HepG2 (cell line): ENCODE results near the gene MAPK13. TPM values are rescaled to one million over a fixed set of nuclear protein-coding genes. Genes with fewer than 3 reads are reported as not detected.
A peak's percentile ranks its signal among the peaks of the same experiment; 100 is the strongest.

Experiments used
- DNMT3B ChIP-seq: conservative IDR thresholded peaks from 2 replicates; pipeline ENCODE4 v1.6.1; 2016; ENCODE audit warnings: missing biosample characterization, control low read depth
- ELF3 ChIP-seq: IDR thresholded peaks from 2 replicates; pipeline ENCODE4 v1.6.1; 2016; ENCODE audit warnings: missing genetic modification reagents, missing compliant biosample characterization
- FOXP1 ChIP-seq, 2 experiments: fragments of 450-650 bp in 1 of 2; IDR thresholded peaks; 2 replicates each; pipeline ENCODE4 v1.6.1; 2017 to 2018; ENCODE audit warnings: antibody characterized with exemption in 1 of 2
- GZF1 ChIP-seq: sonication (generic); formaldehyde crosslinking; IDR thresholded peaks from 2 replicates; pipeline ENCODE4 v1.5.1; 2020; ENCODE audit warnings: mild to moderate bottlenecking, missing genetic modification reagents
- HNF4A ChIP-seq: sonication (generic); formaldehyde crosslinking; IDR thresholded peaks from 2 replicates; pipeline ENCODE4 v1.4.0; 2020; ENCODE audit warnings: missing genetic modification reagents
- POGZ ChIP-seq: sonication (generic); formaldehyde crosslinking; IDR thresholded peaks from 2 replicates; pipeline ENCODE4 v1.4.0; 2020; ENCODE audit warnings: mild to moderate bottlenecking, missing genetic modification reagents
- POLR2AphosphoS2 ChIP-seq: IDR thresholded peaks from 2 replicates; pipeline ENCODE4 v1.6.1; 2011; ENCODE audit warnings: low read depth, low read length, improper control_type of control experiment
- SIN3B ChIP-seq: fragments of 150-350 bp; IDR thresholded peaks from 2 replicates; pipeline ENCODE4 v1.6.1; 2014; ENCODE audit warnings: low read length
- ZFX ChIP-seq: sonication (generic); formaldehyde crosslinking; IDR thresholded peaks from 2 replicates; pipeline ENCODE4 v1.4.0; 2020; ENCODE audit warnings: mild to moderate bottlenecking, low read depth, missing genetic modification reagents, moderate library complexity
- ZNF292 ChIP-seq: sonication (generic); formaldehyde crosslinking; IDR thresholded peaks from 2 replicates; pipeline ENCODE4 v1.8.1; 2022; ENCODE audit warnings: mild to moderate bottlenecking, low read depth, missing genetic modification reagents, borderline replicate concordance
- ZNF326 ChIP-seq: sonication (generic); formaldehyde crosslinking; IDR thresholded peaks from 2 replicates; pipeline ENCODE4 v1.4.0; 2020; ENCODE audit warnings: missing genetic modification reagents, borderline replicate concordance
- ZNF333 ChIP-seq: sonication (generic); formaldehyde crosslinking; IDR thresholded peaks from 2 replicates; pipeline ENCODE4 v1.4.0; 2020; ENCODE audit warnings: mild to moderate bottlenecking, missing genetic modification reagents, borderline replicate concordance
- ZNF343 ChIP-seq: sonication (generic); formaldehyde crosslinking; IDR thresholded peaks from 2 replicates; pipeline ENCODE4 v1.4.0; 2020; ENCODE audit warnings: mild to moderate bottlenecking, missing genetic modification reagents
- ZNF558 ChIP-seq: sonication (generic); formaldehyde crosslinking; IDR thresholded peaks from 2 replicates; pipeline ENCODE4 v1.9.0; 2022; ENCODE audit warnings: mild to moderate bottlenecking, missing genetic modification reagents, borderline replicate concordance
- ZNF572 ChIP-seq: sonication (generic); formaldehyde crosslinking; IDR thresholded peaks from 2 replicates; pipeline ENCODE4 v1.5.1; 2020; ENCODE audit warnings: mild to moderate bottlenecking, missing genetic modification reagents
- polyA plus RNA-seq, 8 experiments: library from polyadenylated mRNA; depleted of rRNA in 3 of 8; stranded (reverse) in 7 of 8; unstranded in 1 of 8; fragments of >200 nt; fragmentation: Illumina TruSeq in 4 of 8; extraction: Trizol in 4 of 8; gene quantifications; 2 replicates each; pipeline versions ENCODE4 v1.2.1 to v1.2.3, GENCODE V29; 2011 to 2016; ENCODE audit warnings: low read depth in 4 of 8, missing spikeins in 1 of 8, mixed read lengths in 1 of 8; ENCODE audit not compliant: insufficient read depth in 1 of 8
- total RNA-seq, 5 experiments: library from RNA; depleted of rRNA; stranded (reverse); fragments of >200 nt; fragmentation: Illumina TruSeq; extraction: Trizol; gene quantifications; 2 replicates each; pipeline ENCODE4 v1.2.3, GENCODE V29; 2016; ENCODE audit warnings: low read depth in 1 of 5
- TF ChIP-seq, protein P1 (sequence below): sonication (generic); formaldehyde crosslinking; conservative IDR thresholded peaks from 2 replicates; pipeline ENCODE4 v1.8.0; 2022; ENCODE audit warnings: missing genetic modification reagents
- TF ChIP-seq, protein P2 (sequence below): sonication (generic); formaldehyde crosslinking; IDR thresholded peaks from 2 replicates; pipeline ENCODE4 v1.4.0; 2020; ENCODE audit warnings: mild to moderate bottlenecking, missing genetic modification reagents
- TF ChIP-seq, protein P3 (sequence below): sonication (generic); formaldehyde crosslinking; IDR thresholded peaks from 2 replicates; pipeline ENCODE4 v1.4.0; 2020; ENCODE audit warnings: missing genetic modification reagents
- TF ChIP-seq, protein P4 (sequence below): sonication (generic); formaldehyde crosslinking; IDR thresholded peaks from 2 replicates; pipeline ENCODE4 v1.4.0; 2020; ENCODE audit warnings: missing genetic modification reagents

The MAPK13 gene
- total and polyA plus RNA-seq, 2 of the 13 experiments (the other 11 are each of a cell fraction or from before 2014, with no cell fraction given) = 12.7 to 43.4 TPM

DNA sequence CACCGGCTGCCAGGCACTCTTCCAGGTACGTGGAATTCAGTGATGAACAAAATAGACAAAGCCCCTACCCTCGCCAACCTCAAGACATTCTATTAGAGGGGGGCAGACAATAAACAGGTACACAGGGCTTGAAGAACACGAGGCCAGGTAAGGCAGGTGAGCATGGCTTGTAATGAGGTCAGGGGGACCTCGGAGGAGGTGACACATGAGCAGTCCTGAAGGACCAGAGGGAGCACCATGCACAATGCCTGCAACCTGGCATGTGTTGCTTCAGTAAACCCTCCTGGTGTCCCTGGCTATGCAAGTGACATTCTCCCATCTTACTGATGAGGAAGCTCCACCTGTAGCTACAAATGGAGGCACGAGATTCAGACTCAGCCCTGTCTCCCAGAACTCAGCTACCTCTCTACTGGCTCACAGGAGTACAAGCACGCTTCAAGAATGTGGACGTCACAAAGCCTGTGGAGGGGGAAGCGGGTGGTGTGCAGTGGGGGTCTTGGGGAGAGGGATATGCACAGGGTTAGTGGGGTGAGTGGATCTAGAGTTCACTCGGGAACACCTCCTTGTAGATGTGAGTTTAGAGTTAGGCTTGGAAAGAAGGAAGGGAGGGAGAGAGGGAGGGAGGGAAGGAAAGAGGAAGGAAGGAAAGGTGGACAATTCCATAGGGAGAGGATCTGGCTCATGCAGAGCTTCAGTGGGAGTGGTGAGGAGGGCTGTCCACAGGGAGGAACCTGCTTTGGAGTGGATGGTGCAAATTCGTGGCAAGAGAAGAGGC, 7.6 kb upstream of the MAPK13 start (continued):
- TF ChIP-seq ZFX (0 out of 2 replicates have a peak, but pooled peaks have one; percentile 0), FOXP1 (IDR thresholded peaks at IDR 0.05) (no peak), FOXP1 (CRISPR knock-in tag; IDR thresholded peaks at IDR 0.05) (no peak), DNMT3B (CRISPR knock-in tag) (no peak), SIN3B (no peak), HNF4A (CRISPR knock-in tag) (no peak), ZNF333 (CRISPR knock-in tag) (no peak), ZNF558 (CRISPR knock-in tag) (no peak), POGZ (CRISPR knock-in tag) (no peak), ELF3 (CRISPR knock-in tag) (no peak), ZNF343 (CRISPR knock-in tag) (no peak), GZF1 (CRISPR knock-in tag) (no peak), ZNF572 (0 out of 2 replicates have a peak, but pooled peaks have one; percentile 31), POLR2AphosphoS2 (peak; percentile 39; the same call in 1 of the 2 replicates), ZNF292 (no peak), ZNF326 (no peak)
- TF ChIP-seq, protein P1, sequence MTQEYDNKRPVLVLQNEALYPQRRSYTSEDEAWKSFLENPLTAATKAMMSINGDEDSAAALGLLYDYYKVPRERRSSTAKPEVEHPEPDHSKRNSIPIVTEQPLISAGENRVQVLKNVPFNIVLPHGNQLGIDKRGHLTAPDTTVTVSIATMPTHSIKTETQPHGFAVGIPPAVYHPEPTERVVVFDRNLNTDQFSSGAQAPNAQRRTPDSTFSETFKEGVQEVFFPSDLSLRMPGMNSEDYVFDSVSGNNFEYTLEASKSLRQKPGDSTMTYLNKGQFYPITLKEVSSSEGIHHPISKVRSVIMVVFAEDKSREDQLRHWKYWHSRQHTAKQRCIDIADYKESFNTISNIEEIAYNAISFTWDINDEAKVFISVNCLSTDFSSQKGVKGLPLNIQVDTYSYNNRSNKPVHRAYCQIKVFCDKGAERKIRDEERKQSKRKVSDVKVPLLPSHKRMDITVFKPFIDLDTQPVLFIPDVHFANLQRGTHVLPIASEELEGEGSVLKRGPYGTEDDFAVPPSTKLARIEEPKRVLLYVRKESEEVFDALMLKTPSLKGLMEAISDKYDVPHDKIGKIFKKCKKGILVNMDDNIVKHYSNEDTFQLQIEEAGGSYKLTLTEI (CRISPR knock-in tag) = no peak
- TF ChIP-seq, protein P2, sequence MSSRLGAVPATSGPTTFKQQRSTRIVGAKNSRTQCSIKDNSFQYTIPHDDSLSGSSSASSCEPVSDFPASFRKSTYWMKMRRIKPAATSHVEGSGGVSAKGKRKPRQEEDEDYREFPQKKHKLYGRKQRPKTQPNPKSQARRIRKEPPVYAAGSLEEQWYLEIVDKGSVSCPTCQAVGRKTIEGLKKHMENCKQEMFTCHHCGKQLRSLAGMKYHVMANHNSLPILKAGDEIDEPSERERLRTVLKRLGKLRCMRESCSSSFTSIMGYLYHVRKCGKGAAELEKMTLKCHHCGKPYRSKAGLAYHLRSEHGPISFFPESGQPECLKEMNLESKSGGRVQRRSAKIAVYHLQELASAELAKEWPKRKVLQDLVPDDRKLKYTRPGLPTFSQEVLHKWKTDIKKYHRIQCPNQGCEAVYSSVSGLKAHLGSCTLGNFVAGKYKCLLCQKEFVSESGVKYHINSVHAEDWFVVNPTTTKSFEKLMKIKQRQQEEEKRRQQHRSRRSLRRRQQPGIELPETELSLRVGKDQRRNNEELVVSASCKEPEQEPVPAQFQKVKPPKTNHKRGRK = no peak
- TF ChIP-seq, protein P3, sequence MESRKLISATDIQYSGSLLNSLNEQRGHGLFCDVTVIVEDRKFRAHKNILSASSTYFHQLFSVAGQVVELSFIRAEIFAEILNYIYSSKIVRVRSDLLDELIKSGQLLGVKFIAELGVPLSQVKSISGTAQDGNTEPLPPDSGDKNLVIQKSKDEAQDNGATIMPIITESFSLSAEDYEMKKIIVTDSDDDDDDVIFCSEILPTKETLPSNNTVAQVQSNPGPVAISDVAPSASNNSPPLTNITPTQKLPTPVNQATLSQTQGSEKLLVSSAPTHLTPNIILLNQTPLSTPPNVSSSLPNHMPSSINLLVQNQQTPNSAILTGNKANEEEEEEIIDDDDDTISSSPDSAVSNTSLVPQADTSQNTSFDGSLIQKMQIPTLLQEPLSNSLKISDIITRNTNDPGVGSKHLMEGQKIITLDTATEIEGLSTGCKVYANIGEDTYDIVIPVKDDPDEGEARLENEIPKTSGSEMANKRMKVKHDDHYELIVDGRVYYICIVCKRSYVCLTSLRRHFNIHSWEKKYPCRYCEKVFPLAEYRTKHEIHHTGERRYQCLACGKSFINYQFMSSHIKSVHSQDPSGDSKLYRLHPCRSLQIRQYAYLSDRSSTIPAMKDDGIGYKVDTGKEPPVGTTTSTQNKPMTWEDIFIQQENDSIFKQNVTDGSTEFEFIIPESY = no peak
- TF ChIP-seq, protein P4, sequence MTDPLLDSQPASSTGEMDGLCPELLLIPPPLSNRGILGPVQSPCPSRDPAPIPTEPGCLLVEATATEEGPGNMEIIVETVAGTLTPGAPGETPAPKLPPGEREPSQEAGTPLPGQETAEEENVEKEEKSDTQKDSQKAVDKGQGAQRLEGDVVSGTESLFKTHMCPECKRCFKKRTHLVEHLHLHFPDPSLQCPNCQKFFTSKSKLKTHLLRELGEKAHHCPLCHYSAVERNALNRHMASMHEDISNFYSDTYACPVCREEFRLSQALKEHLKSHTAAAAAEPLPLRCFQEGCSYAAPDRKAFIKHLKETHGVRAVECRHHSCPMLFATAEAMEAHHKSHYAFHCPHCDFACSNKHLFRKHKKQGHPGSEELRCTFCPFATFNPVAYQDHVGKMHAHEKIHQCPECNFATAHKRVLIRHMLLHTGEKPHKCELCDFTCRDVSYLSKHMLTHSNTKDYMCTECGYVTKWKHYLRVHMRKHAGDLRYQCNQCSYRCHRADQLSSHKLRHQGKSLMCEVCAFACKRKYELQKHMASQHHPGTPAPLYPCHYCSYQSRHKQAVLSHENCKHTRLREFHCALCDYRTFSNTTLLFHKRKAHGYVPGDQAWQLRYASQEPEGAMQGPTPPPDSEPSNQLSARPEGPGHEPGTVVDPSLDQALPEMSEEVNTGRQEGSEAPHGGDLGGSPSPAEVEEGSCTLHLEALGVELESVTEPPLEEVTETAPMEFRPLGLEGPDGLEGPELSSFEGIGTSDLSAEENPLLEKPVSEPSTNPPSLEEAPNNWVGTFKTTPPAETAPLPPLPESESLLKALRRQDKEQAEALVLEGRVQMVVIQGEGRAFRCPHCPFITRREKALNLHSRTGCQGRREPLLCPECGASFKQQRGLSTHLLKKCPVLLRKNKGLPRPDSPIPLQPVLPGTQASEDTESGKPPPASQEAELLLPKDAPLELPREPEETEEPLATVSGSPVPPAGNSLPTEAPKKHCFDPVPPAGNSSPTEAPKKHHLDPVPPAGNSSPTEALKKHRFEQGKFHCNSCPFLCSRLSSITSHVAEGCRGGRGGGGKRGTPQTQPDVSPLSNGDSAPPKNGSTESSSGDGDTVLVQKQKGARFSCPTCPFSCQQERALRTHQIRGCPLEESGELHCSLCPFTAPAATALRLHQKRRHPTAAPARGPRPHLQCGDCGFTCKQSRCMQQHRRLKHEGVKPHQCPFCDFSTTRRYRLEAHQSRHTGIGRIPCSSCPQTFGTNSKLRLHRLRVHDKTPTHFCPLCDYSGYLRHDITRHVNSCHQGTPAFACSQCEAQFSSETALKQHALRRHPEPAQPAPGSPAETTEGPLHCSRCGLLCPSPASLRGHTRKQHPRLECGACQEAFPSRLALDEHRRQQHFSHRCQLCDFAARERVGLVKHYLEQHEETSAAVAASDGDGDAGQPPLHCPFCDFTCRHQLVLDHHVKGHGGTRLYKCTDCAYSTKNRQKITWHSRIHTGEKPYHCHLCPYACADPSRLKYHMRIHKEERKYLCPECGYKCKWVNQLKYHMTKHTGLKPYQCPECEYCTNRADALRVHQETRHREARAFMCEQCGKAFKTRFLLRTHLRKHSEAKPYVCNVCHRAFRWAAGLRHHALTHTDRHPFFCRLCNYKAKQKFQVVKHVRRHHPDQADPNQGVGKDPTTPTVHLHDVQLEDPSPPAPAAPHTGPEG = no peak
